Endodermal cell (in vitro differentiated cells): ENCODE data around the gene FUNDC1. TPM values are rescaled to one million over a fixed set of nuclear protein-coding genes. Genes with fewer than 3 reads are reported as not detected.
A peak's percentile ranks its signal among the peaks of the same experiment; 100 is the strongest.

ENCODE experiments used
- DNase-seq: peaks from one replicate; pipeline ENCODE4 v3.0.0-alpha.2; 2017
- H3K27ac ChIP-seq: 2 replicates; pipeline ENCODE4 v1.5.1; 2013; ENCODE audit warnings: mild to moderate bottlenecking, low read depth, low read length, moderate library complexity
- H3K27me3 ChIP-seq: 2 replicates; pipeline ENCODE4 v1.6.1; 2013; ENCODE audit warnings: mild to moderate bottlenecking, low read length, moderate library complexity; ENCODE audit not compliant: insufficient read depth, control insufficient read depth, poor library complexity, severe bottlenecking
- H3K36me3 ChIP-seq: 2 replicates; pipeline ENCODE4 v1.7.0; 2013; ENCODE audit warnings: mild to moderate bottlenecking, low read length, moderate library complexity; ENCODE audit not compliant: control insufficient read depth, insufficient read depth
- H3K4me1 ChIP-seq: one replicate; pipeline ENCODE4 v1.7.0; 2013; ENCODE audit warnings: low read length; ENCODE audit not compliant: control insufficient read depth, insufficient read depth
- H3K4me3 ChIP-seq: 2 replicates; pipeline ENCODE4 v1.5.1; 2013; ENCODE audit warnings: mild to moderate bottlenecking, low read length, moderate library complexity
- H3K9ac ChIP-seq: 2 replicates; pipeline ENCODE4 v1.6.1; 2013; ENCODE audit warnings: mild to moderate bottlenecking, low read length, moderate library complexity; ENCODE audit not compliant: poor library complexity, severe bottlenecking; ENCODE audit errors: extremely low read depth
- H3K9me3 ChIP-seq: 2 replicates; pipeline ENCODE4 v1.6.1; 2013; ENCODE audit warnings: mild to moderate bottlenecking, low read length, moderate library complexity; ENCODE audit not compliant: control insufficient read depth
- H3K27ac Mint-ChIP-seq: 2 replicates; pipeline ENCODE4 v1.8.0; 2020; ENCODE audit warnings: mixed read lengths
- H3K27me3 Mint-ChIP-seq: 2 replicates; pipeline ENCODE4 v1.8.0; 2021; ENCODE audit warnings: mild to moderate bottlenecking, mixed read lengths; ENCODE audit not compliant: insufficient read depth
- H3K36me3 Mint-ChIP-seq: 2 replicates; pipeline ENCODE4 v1.8.0; 2020; ENCODE audit warnings: low read depth, mixed read lengths
- H3K4me1 Mint-ChIP-seq: 2 replicates; pipeline ENCODE4 v1.8.0; 2020; ENCODE audit warnings: mixed read lengths
- H3K4me3 Mint-ChIP-seq: 2 replicates; pipeline ENCODE4 v1.8.0; 2020; ENCODE audit warnings: mild to moderate bottlenecking, moderate library complexity, mixed read lengths
- H3K9me3 Mint-ChIP-seq: 2 replicates; pipeline ENCODE4 v1.8.0; 2020; ENCODE audit warnings: mild to moderate bottlenecking, mixed read lengths
- WGBS, 2 experiments: methylation state at CpG; one replicate each; pipeline versions ENCODE4 v1.1.5 to v1.1.7; 2013; ENCODE audit warnings: missing lambda C conversion rate in 2 of 2, mixed read lengths in 1 of 2; ENCODE audit not compliant: insufficient coverage in 1 of 2, insufficient read length in 1 of 2; 5-methylcytosine and 5-hydroxymethylcytosine counted together
- long read RNA-seq, 4 experiments: library from polyadenylated mRNA in 2 of 4; library from RNA in 1 of 4; library from capped mRNA in 1 of 4; stranded (forward) in 3 of 4; unstranded in 1 of 4; transcript quantifications; one replicate each; pipeline ENCODE4 v2.0.0, GENCODE V29; 2020 to 2021; ENCODE audit warnings: inconsistent platforms in 1 of 4
- polyA plus RNA-seq, 2 experiments: library from polyadenylated mRNA; stranded (reverse); fragments of 50-300 nt; gene quantifications; one replicate each; pipeline ENCODE4 v1.2.3, GENCODE V29; 2013
- total RNA-seq, 2 donors: library from RNA; stranded (reverse); fragmentation: NEBNext Ultra II Directional in 1 of 2; extraction: Animal tissue kit (Norgen Biotek cat#: 25700) in 1 of 2; gene quantifications; 2 replicates in 1 of 2; 3 replicates in 1 of 2; pipeline ENCODE4 v1.2.1, GENCODE V29; 2021
- TF ChIP-seq, protein P1 (sequence below): fragments of 200-600 bp; sonication (generic); conservative IDR thresholded peaks from 2 replicates; pipeline ENCODE4 v1.5.0; 2021; ENCODE audit warnings: antibody characterized with exemption, mild to moderate bottlenecking

The FUNDC1 gene, protein sequence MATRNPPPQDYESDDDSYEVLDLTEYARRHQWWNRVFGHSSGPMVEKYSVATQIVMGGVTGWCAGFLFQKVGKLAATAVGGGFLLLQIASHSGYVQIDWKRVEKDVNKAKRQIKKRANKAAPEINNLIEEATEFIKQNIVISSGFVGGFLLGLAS
- total RNA-seq, result 10 to 100 TPM; 19.3 to 21.6 TPM
- polyA plus RNA-seq (2013, experiment 1 of 2), result 24.3 TPM
- polyA plus RNA-seq (2013, experiment 2 of 2), result 24.3 TPM
- long read RNA-seq, experiment 1, transcript FUNDC1-201 (5 exons, 1,196 nt), result major isoform, 7 of 15 reads
- long read RNA-seq, experiment 1, partial matches to known transcripts, result 3 of 15 reads
- long read RNA-seq, experiment 1, other reads (novel, unspliced or antisense), result 2 of 15 reads
- long read RNA-seq, experiment 2, transcript FUNDC1-201 (5 exons, 1,196 nt), result major isoform, 12 of 19 reads
- long read RNA-seq, experiment 2, partial matches to known transcripts, result 0 of 19 reads
- long read RNA-seq, experiment 2, other reads (novel, unspliced or antisense), result 4 of 19 reads
- long read RNA-seq, experiment 3, transcript FUNDC1-201 (5 exons, 1,196 nt), result major isoform, 22 of 30 reads
- long read RNA-seq, experiment 3, partial matches to known transcripts, result 1 of 30 reads
- long read RNA-seq, experiment 3, other reads (novel, unspliced or antisense), result 4 of 30 reads
- long read RNA-seq, experiment 4, transcript FUNDC1-202 (4 exons, 1,069 nt), result minor isoform, 7 of 52 reads
- long read RNA-seq, experiment 4, transcript FUNDC1-201 (5 exons, 1,196 nt), result major isoform, 36 of 52 reads
- long read RNA-seq, experiment 4, partial matches to known transcripts, result 0 of 52 reads
- long read RNA-seq, experiment 4, other reads (novel, unspliced or antisense), result 9 of 52 reads

DNA sequence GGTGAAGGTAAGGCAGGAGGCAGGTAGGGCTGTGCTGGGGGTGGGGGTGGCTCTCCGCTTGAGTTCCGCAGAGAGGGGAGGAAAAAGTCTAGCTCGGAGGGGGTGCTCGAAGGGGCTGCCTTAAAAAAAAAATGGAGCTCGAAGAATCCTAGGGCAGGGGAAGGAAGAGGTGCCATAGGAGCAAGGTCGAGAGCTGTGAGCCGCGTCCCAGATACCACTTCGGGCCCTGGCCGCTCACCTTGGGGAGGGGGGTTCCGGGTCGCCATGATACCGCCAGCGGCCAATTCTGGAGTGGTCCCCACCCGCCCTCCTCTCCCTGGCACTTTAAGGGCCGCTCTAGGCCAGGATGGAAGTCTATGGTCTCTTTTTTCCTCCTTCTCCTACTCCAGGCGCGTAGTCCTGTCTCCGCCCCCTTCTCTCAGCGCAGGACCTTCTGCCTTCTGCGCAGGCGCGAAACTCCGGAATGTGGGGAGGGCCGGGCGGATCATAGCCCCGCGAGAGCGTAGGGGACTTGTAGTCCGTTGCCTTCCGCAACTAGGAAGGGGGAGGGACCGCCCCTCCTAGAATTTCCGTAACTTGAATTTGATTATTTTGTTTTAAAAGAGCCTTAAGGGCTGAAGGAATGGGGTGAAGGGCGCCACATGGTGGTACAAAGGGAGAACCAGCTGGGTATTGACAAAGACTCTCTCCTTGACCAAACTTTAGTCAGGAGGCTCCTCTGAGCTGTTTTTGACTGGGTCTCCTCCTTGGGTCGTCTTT, at the start of gene FUNDC1:
Gene FUNDC1, minus strand, starts transcription at position 293 of the 759 bp plus-strand sequence. Its CDS starts 27 bp downstream, at position 266.
- Mint-ChIP-seq H3K27ac (peak within 1 kb of the TSS; percentile 96), H3K4me3 (peak within 1 kb of the TSS; percentile 89), H3K9me3 (peaks cover 53% of the 10 kb centered on the region), H3K27me3 (no peaks in the 10 kb centered on the region), H3K36me3 (peaks cover 15% of the 10 kb centered on the region), H3K4me1 (peaks cover 12% of the 10 kb centered on the region)
- TF ChIP-seq, protein P1, sequence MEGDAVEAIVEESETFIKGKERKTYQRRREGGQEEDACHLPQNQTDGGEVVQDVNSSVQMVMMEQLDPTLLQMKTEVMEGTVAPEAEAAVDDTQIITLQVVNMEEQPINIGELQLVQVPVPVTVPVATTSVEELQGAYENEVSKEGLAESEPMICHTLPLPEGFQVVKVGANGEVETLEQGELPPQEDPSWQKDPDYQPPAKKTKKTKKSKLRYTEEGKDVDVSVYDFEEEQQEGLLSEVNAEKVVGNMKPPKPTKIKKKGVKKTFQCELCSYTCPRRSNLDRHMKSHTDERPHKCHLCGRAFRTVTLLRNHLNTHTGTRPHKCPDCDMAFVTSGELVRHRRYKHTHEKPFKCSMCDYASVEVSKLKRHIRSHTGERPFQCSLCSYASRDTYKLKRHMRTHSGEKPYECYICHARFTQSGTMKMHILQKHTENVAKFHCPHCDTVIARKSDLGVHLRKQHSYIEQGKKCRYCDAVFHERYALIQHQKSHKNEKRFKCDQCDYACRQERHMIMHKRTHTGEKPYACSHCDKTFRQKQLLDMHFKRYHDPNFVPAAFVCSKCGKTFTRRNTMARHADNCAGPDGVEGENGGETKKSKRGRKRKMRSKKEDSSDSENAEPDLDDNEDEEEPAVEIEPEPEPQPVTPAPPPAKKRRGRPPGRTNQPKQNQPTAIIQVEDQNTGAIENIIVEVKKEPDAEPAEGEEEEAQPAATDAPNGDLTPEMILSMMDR, result peak; percentile 68
- WGBS, 2 experiments, result 0% methylated on average over 34 of the region's 35 CpGs; no CpG with 5 or more reads in 1 of the 2 experiments
- H3K9ac ChIP-seq, result peak within 1 kb of the TSS; percentile 74
- H3K4me1 ChIP-seq, result no peaks in the 10 kb centered on the region
- DNase-seq, result peak; percentile 98
- no peak within 1 kb of the TSS for H3K27ac ChIP-seq
- no peaks in the 10 kb centered on the region for H3K27me3 ChIP-seq
- no peaks in the 10 kb centered on the region for H3K9me3 ChIP-seq
- peak within 1 kb of the TSS; percentile 88 for H3K4me3 ChIP-seq
- peaks cover 7% of the 10 kb centered on the region for H3K36me3 ChIP-seq

DNA sequence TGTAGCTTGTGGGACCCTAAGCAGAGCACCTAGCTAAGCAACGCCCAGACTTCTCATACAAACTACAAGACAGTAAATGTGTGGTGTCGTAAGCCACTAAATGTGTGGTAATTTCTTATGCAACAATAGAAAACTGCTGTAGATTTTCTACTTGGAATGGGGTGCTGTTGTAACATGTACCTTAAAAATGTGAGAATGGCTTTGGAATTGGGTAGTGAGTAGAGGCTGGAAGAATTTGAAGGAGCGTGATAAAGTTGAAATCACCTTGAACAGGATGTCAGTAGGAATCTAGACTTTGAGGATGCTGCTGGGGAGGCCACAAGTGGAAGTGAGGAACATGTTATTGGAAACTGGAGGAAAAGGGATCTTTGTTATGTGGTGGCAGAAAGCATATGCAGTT, 43.2 kb upstream of the FUNDC1 start:
- no peaks in the 10 kb centered on the region for H3K9me3 ChIP-seq
- no peak for DNase-seq
- H3K4me1 ChIP-seq, result no peaks in the 10 kb centered on the region
- Mint-ChIP-seq H3K4me3 (no peak overlapping the region), H3K36me3 (no peaks in the 10 kb centered on the region), H3K9me3 (peaks cover 71% of the 10 kb centered on the region), H3K27ac (no peak overlapping the region), H3K27me3 (no peaks in the 10 kb centered on the region), H3K4me1 (no peaks in the 10 kb centered on the region)
- 88 to 100% methylated on average over 1 to 3 of the region's 3 CpGs for WGBS, 2 experiments
- no peak overlapping the region for H3K27ac ChIP-seq
- TF ChIP-seq, protein P1, result no peak
- H3K36me3 ChIP-seq, result no peaks in the 10 kb centered on the region
- no peak overlapping the region for H3K9ac ChIP-seq
- H3K27me3 ChIP-seq, result no peaks in the 10 kb centered on the region
- no peak overlapping the region for H3K4me3 ChIP-seq

DNA sequence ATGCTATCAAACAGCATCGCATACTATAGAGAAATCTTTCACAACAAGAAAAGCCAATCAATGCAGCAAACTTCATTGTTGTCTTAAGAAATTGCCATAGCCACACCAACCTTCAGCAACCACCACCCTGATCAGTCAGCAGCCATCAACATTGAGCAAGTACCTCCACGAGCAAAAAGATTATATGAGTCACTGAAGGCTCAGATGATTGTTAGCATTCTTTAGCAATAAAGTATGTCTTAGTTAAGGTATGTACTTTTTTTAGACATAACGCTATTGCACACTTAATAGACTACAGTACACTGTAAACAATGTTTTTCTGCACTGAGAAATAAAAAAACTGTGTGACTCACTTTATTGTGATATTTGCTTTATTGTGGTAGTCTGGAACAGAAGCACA, 37.8 kb upstream of the FUNDC1 start:
- H3K9ac ChIP-seq, result no peak overlapping the region
- no peak overlapping the region for H3K4me3 Mint-ChIP-seq
- no peaks in the 10 kb centered on the region for H3K36me3 ChIP-seq
- H3K9me3 Mint-ChIP-seq, result peaks cover 65% of the 10 kb centered on the region
- no peaks in the 10 kb centered on the region for H3K36me3 Mint-ChIP-seq
- no peak overlapping the region for H3K27ac ChIP-seq
- H3K27me3 ChIP-seq, result no peaks in the 10 kb centered on the region
- H3K27me3 Mint-ChIP-seq, result no peaks in the 10 kb centered on the region
- H3K4me1 ChIP-seq, result no peaks in the 10 kb centered on the region
- no peak for DNase-seq
- H3K4me1 Mint-ChIP-seq, result no peaks in the 10 kb centered on the region
- WGBS, 2 experiments, result 100% methylated on average over 2 of the region's 3 CpGs; no CpG with 5 or more reads in 1 of the 2 experiments
- no peak overlapping the region for H3K4me3 ChIP-seq
- TF ChIP-seq, protein P1, result no peak
- no peaks in the 10 kb centered on the region for H3K9me3 ChIP-seq
- no peak overlapping the region for H3K27ac Mint-ChIP-seq
